ENCODE measurements around the gene C9orf85.
"Not testable (repeated sequence)": the region's sequence is repeated elsewhere in the genome, so short reads cannot be mapped to it uniquely, and the experiment has no call there.

C9orf85 gene

DNA sequence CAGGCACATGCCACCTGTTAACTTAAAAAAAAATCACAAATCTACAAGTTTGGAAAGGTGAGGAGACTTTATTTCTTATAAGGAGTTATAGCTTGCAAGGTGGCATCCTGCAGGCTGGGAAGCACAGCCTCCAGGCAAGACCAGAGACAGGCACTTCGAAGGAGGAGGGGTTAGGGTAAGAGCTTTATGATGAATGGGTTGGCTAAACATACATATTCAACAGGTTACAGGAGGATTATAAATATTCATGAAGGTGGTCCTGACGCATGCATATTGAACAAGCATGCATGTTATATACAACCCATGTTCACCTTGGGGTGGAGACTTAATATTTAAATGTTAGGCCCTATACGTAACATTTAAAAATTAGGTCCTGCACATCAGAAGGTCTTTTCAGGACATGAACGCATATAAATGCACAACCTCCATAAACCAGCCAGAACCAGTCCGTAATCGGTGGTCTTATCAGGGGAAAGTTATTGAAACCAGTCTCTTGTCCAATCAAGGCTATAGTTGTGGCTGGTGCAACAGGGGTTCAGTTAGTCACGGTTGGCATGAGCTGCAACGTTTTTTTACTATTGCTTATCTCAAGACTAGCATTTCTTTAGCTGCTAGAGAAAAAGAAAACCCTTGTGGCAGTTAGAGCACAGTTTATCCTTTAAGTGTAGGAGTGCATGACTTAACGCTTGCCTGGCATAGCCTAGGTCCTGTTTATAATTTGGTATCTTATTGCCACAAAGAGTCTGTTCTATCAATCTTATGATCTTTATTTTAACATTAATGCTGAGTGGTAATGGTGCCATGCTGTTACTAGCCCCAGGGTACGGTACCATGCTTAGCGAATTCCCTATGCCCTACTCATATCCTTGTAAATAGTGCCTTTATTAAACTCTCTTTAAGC is 76.3 kb downstream of the C9orf85 start:
- Histone ChIP-seq H3K4me1 (ENCODE audit: control insufficient read depth in 2 of 2, insufficient read depth in 2 of 2, low read length in 2 of 2) (peaks cover 4 to 22% of the 10 kb centered on the region in 2 donors), H3K36me3 (ENCODE audit: control insufficient read depth in 2 of 2, insufficient read depth in 2 of 2, low read length in 2 of 2) (no peaks in the 10 kb centered on the region), H3K4me3 (ENCODE audit: low read length in 2 of 2) (no peak overlapping the region), H3K27ac (ENCODE audit: low read depth in 2 of 2, low read length in 2 of 2) (no peak overlapping the region), H3K27me3 (ENCODE audit: control insufficient read depth in 2 of 2, insufficient read depth in 2 of 2, low read length in 2 of 2) (no peaks in the 10 kb centered on the region), H3K9me3 (ENCODE audit: control insufficient read depth in 2 of 2, low read length in 2 of 2) (no peaks in the 10 kb centered on the region), H3K9ac (ENCODE audit: low read depth in 1 of 2, low read length in 2 of 2) (no peak overlapping the region)

DNA sequence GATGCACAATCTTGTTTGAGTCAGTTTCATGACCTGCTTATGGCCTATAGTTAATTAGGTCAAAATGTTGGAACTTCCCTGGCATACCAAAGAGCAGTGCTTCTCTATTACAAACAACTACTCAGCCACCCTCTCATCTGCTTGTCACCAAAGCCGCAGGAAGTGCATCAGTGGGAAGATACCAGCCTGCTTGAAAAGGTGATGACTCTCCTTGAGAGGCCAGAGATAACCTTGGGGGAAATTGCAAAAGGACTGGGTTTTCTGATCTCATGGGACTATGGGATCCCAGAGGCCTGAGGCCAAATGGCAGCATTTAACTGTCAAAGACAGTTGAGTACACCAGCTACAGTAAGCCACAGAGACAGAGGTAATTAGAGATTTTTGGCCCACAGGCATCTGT is 79.0 kb downstream of the C9orf85 start:
- Histone ChIP-seq H3K27me3 (ENCODE audit: control insufficient read depth in 2 of 2, insufficient read depth in 2 of 2, low read length in 2 of 2) (no peaks in the 10 kb centered on the region), H3K4me3 (ENCODE audit: low read length in 2 of 2) (no peak overlapping the region), H3K27ac (ENCODE audit: low read depth in 2 of 2, low read length in 2 of 2) (no peak overlapping the region), H3K36me3 (ENCODE audit: control insufficient read depth in 2 of 2, insufficient read depth in 2 of 2, low read length in 2 of 2) (no peaks in the 10 kb centered on the region), H3K9ac (ENCODE audit: low read depth in 1 of 2, low read length in 2 of 2) (no peak overlapping the region), H3K4me1 (ENCODE audit: control insufficient read depth in 2 of 2, insufficient read depth in 2 of 2, low read length in 2 of 2) (peaks cover 4 to 9% of the 10 kb centered on the region in 2 donors), H3K9me3 (ENCODE audit: control insufficient read depth in 2 of 2, low read length in 2 of 2) (no peaks in the 10 kb centered on the region)

DNA sequence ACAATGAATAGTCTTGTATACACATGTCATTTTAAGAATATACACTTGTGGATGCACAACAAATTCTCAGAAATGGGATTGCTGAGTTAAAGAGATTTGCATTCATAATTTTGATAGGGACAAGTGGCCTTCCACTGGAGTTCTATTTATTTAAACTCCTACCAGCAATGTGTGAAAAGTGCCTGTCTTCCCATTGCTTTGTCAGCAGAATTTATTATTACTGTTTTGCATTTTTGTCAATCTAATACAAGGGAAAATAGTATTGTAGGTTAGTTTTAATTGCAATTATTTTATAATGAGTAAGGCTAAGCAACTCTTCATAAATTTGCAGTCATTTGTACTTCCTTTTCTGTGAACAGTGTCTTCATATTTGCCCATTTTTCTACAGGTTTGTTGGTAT is 94.0 kb downstream of the C9orf85 start:
- H3K27ac ChIP-seq (ENCODE audit: low read depth in 2 of 2, low read length in 2 of 2) = no peak overlapping the region
- H3K36me3 ChIP-seq (ENCODE audit: control insufficient read depth in 2 of 2, insufficient read depth in 2 of 2, low read length in 2 of 2) = no peaks in the 10 kb centered on the region
- H3K9me3 ChIP-seq (ENCODE audit: control insufficient read depth in 2 of 2, low read length in 2 of 2) = no peaks in the 10 kb centered on the region
- no peaks in the 10 kb centered on the region for H3K4me1 ChIP-seq (ENCODE audit: control insufficient read depth in 2 of 2, insufficient read depth in 2 of 2, low read length in 2 of 2)
- no peak overlapping the region for H3K9ac ChIP-seq (ENCODE audit: low read depth in 1 of 2, low read length in 2 of 2)
- H3K27me3 ChIP-seq (ENCODE audit: control insufficient read depth in 2 of 2, insufficient read depth in 2 of 2, low read length in 2 of 2) = no peaks in the 10 kb centered on the region
- H3K4me3 ChIP-seq (ENCODE audit: low read length in 2 of 2) = no peak overlapping the region

DNA sequence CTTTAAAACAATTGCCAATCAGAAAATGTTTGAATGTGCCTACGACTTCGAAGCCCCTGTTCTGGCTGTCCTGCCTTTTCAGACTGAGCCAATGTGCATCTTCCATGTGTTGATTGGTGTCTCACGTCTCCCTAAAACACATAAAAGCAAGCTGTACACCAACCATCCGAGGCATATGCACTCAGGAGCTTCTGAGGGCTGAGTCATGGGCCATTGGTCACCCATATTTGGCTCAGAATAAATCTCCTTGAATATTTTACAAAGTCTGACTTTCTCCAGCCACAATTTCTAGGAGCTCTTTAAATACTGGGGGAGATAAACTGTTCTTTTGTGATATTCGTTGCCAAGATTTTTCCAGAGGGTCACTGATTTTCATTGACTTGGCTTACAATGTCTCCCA is 95.1 kb downstream of the C9orf85 start:
- Histone ChIP-seq H3K9ac (ENCODE audit: low read depth in 1 of 2, low read length in 2 of 2) (no peak overlapping the region), H3K4me1 (ENCODE audit: control insufficient read depth in 2 of 2, insufficient read depth in 2 of 2, low read length in 2 of 2) (no peaks in the 10 kb centered on the region), H3K9me3 (ENCODE audit: control insufficient read depth in 2 of 2, low read length in 2 of 2) (no peaks in the 10 kb centered on the region), H3K27me3 (ENCODE audit: control insufficient read depth in 2 of 2, insufficient read depth in 2 of 2, low read length in 2 of 2) (no peaks in the 10 kb centered on the region), H3K27ac (ENCODE audit: low read depth in 2 of 2, low read length in 2 of 2) (no peak overlapping the region), H3K4me3 (ENCODE audit: low read length in 2 of 2) (no peak overlapping the region), H3K36me3 (ENCODE audit: control insufficient read depth in 2 of 2, insufficient read depth in 2 of 2, low read length in 2 of 2) (no peaks in the 10 kb centered on the region)

DNA sequence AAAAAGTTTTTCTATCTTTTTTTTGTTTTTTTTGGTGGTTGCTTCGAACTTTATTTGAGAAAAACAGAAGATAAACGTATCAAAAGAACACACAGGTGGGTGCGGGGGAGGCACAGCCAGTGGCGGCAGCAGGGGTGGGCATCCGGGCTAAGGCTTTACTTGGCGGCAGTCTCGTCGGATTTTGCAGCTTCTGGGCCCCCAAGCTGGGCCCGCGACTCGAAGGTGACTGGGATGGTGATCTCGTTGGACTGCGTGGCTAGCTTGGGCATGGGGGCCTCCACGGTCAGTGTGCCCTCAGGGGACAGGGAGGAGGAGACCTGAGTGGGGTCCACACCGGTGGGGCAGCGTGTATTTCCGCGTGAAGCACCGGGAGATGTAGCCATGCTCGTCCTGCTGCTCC is 96.3 kb downstream of the C9orf85 start:
- H3K9ac ChIP-seq (ENCODE audit: low read depth in 1 of 2, low read length in 2 of 2); H3K4me3 ChIP-seq (ENCODE audit: low read length in 2 of 2); H3K27ac ChIP-seq (ENCODE audit: low read depth in 2 of 2, low read length in 2 of 2); H3K4me1 ChIP-seq (ENCODE audit: control insufficient read depth in 2 of 2, insufficient read depth in 2 of 2, low read length in 2 of 2); H3K27me3 ChIP-seq (ENCODE audit: control insufficient read depth in 2 of 2, insufficient read depth in 2 of 2, low read length in 2 of 2); H3K9me3 ChIP-seq (ENCODE audit: control insufficient read depth in 2 of 2, low read length in 2 of 2); H3K36me3 ChIP-seq (ENCODE audit: control insufficient read depth in 2 of 2, insufficient read depth in 2 of 2, low read length in 2 of 2): not testable (repeated sequence)

DNA sequence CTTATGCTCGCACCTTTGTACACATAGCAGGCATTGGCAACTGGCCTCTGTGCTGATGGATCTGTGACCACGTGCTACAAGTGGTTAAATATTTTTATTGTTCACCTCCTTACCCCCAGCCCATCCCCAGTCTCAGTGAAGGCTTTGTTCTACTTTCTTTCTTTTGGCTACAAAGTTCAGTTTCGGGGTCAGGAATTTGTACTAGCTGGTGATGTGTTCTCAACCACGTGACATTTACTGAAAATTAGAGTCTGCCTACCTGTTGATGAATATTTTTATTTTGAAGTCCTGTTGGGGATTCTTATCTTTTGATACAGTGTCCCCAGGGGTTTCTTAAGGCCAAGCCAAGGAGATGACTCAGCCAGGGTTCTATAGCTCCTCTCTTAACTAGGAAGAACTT is 101.2 kb downstream of the C9orf85 start:
- H3K36me3 ChIP-seq (ENCODE audit: control insufficient read depth in 2 of 2, insufficient read depth in 2 of 2, low read length in 2 of 2) = no peaks in the 10 kb centered on the region
- no peaks in the 10 kb centered on the region for H3K9me3 ChIP-seq (ENCODE audit: control insufficient read depth in 2 of 2, low read length in 2 of 2)
- H3K27me3 ChIP-seq (ENCODE audit: control insufficient read depth in 2 of 2, insufficient read depth in 2 of 2, low read length in 2 of 2) = no peaks in the 10 kb centered on the region
- H3K27ac ChIP-seq (ENCODE audit: low read depth in 2 of 2, low read length in 2 of 2) = no peak overlapping the region
- H3K4me1 ChIP-seq (ENCODE audit: control insufficient read depth in 2 of 2, insufficient read depth in 2 of 2, low read length in 2 of 2) = no peaks in the 10 kb centered on the region
- no peak overlapping the region for H3K4me3 ChIP-seq (ENCODE audit: low read length in 2 of 2)
- no peak overlapping the region for H3K9ac ChIP-seq (ENCODE audit: low read depth in 1 of 2, low read length in 2 of 2)

DNA sequence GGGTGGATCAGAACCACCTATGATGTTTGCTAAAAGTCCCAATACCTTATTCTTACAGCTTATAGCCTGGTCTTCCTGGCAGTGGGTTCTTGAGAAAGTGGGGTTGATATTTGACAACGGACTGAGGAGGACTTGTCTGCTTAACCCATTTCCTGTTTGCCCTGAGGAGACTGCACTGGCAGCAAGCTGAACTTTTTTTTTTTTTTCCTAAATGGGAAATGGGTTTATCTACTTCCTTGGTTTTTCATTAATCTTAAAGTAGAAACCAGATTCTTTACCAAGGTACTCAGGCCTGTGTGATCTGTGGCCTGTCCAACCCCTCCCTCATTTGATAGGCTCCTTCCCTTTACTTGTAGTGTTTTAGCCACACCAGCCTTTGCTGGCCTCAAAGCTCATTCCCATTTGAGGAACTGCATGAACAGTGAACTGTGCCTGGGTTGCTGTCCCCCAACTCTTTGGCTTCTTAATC is 101.9 kb downstream of the C9orf85 start:
- H3K36me3 ChIP-seq (ENCODE audit: control insufficient read depth in 2 of 2, insufficient read depth in 2 of 2, low read length in 2 of 2) = no peaks in the 10 kb centered on the region
- no peak overlapping the region for H3K4me3 ChIP-seq (ENCODE audit: low read length in 2 of 2)
- H3K9me3 ChIP-seq (ENCODE audit: control insufficient read depth in 2 of 2, low read length in 2 of 2) = no peaks in the 10 kb centered on the region
- H3K27me3 ChIP-seq (ENCODE audit: control insufficient read depth in 2 of 2, insufficient read depth in 2 of 2, low read length in 2 of 2) = no peaks in the 10 kb centered on the region
- H3K4me1 ChIP-seq (ENCODE audit: control insufficient read depth in 2 of 2, insufficient read depth in 2 of 2, low read length in 2 of 2) = no peaks in the 10 kb centered on the region
- H3K27ac ChIP-seq (ENCODE audit: low read depth in 2 of 2, low read length in 2 of 2) = no peak overlapping the region
- H3K9ac ChIP-seq (ENCODE audit: low read depth in 1 of 2, low read length in 2 of 2) = no peak overlapping the region

DNA sequence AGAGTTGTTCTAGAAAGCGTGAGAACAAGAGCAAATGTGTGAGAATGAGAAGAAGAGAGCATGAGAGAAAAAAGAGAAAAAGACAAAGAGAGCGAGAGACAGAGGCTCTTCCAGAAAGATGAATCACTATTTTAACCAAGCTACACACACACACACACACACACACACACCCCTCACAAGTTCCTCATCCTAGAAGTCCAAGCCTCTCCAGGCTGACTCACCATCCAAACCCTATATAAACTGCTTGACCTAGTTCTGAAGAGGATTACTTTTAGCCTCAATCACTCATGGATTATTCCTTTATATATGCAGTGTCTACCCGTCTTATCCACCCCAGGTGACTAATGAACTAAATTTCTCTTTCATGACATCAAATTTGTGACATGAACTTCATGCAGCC is 111.4 kb downstream of the C9orf85 start:
- Histone ChIP-seq H3K27ac (ENCODE audit: low read depth in 2 of 2, low read length in 2 of 2) (no peak overlapping the region), H3K9me3 (ENCODE audit: control insufficient read depth in 2 of 2, low read length in 2 of 2) (no peaks in the 10 kb centered on the region), H3K9ac (ENCODE audit: low read depth in 1 of 2, low read length in 2 of 2) (no peak overlapping the region), H3K27me3 (ENCODE audit: control insufficient read depth in 2 of 2, insufficient read depth in 2 of 2, low read length in 2 of 2) (no peaks in the 10 kb centered on the region), H3K4me1 (ENCODE audit: control insufficient read depth in 2 of 2, insufficient read depth in 2 of 2, low read length in 2 of 2) (peaks cover 2 to 16% of the 10 kb centered on the region in 2 donors), H3K4me3 (ENCODE audit: low read length in 2 of 2) (no peak overlapping the region), H3K36me3 (ENCODE audit: control insufficient read depth in 2 of 2, insufficient read depth in 2 of 2, low read length in 2 of 2) (no peaks in the 10 kb centered on the region)
